ENCODE measurements around the gene ACKR3. TPM values are rescaled to one million over a fixed set of nuclear protein-coding genes. Genes with fewer than 3 reads are reported as not detected.

Gene ACKR3
- total RNA-seq, 1 donor from 2014 or later, result 1.2 TPM

DNA sequence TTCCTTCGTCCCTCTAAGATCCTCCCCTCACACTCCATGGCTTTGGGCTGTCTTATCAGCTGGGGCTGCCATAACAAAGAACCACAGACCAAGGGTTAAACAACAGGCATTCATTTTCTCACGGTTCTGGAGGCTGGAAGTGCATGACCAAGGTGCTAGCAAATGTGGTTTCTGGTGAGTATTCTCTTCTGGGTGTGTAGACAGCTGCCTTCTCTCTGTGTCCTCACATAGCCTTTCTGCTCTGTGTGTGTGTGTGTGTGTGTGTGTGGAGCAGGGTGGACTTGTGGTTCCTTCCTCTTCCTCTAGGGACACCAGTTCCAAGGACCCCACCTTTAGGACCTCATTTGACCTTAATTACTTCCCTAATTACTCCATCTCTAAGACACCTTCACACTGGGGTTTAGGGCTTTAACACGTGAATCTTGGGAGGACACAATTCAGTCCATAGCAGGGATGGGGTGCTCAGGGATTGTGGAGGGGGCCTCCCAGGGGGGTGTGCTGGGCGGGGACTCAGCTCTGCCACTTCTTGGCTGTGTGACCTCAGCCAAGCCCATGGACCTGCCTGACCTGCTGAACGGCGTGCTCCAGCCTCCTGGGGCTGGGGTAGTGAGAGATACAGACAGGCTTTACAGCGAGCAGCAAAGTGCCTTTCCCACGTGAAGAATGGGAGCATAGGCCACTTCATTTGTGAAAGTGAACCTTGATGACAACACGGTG lies 38.0 kb downstream of the ACKR3 start:
- Mint-ChIP-seq H3K4me1 (ENCODE audit: low read depth, unreplicated experiment) (peaks cover 18% of the 10 kb centered on the region), H3K27me3 (ENCODE audit: unreplicated experiment) (peaks cover 2% of the 10 kb centered on the region), H3K4me3 (ENCODE audit: unreplicated experiment) (no peak overlapping the region), H3K36me3 (ENCODE audit: unreplicated experiment) (peaks cover 6% of the 10 kb centered on the region), H3K27ac (ENCODE audit: unreplicated experiment) (no peak overlapping the region), H3K9me3 (ENCODE audit: unreplicated experiment) (peaks cover 7% of the 10 kb centered on the region)
- no peak for DNase-seq
- TF ChIP-seq, protein P1, sequence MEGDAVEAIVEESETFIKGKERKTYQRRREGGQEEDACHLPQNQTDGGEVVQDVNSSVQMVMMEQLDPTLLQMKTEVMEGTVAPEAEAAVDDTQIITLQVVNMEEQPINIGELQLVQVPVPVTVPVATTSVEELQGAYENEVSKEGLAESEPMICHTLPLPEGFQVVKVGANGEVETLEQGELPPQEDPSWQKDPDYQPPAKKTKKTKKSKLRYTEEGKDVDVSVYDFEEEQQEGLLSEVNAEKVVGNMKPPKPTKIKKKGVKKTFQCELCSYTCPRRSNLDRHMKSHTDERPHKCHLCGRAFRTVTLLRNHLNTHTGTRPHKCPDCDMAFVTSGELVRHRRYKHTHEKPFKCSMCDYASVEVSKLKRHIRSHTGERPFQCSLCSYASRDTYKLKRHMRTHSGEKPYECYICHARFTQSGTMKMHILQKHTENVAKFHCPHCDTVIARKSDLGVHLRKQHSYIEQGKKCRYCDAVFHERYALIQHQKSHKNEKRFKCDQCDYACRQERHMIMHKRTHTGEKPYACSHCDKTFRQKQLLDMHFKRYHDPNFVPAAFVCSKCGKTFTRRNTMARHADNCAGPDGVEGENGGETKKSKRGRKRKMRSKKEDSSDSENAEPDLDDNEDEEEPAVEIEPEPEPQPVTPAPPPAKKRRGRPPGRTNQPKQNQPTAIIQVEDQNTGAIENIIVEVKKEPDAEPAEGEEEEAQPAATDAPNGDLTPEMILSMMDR (IDR thresholded peaks at IDR 0.05; ENCODE audit: partially characterized antibody, unreplicated experiment), result no peak

DNA sequence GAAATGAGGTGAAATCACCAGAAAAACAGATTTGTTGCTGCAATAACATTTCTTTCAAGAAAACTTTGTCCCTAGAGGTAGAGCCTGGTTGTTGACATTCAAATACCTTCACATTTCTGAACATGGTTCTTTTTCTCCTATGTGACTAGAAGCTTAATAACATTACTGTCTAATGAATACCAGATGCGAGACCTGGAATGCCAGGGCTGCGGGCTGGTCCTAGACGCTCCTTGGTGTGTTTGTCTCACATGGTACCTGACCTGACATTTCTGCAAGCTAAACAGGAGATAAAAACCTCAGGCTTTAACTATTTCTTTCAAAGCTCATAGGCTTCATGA lies 38.5 kb downstream of the ACKR3 start:
- no peak for DNase-seq
- Mint-ChIP-seq H3K9me3 (ENCODE audit: unreplicated experiment) (peaks cover 7% of the 10 kb centered on the region), H3K27ac (ENCODE audit: unreplicated experiment) (no peak overlapping the region), H3K4me1 (ENCODE audit: low read depth, unreplicated experiment) (peaks cover 18% of the 10 kb centered on the region), H3K27me3 (ENCODE audit: unreplicated experiment) (peaks cover 2% of the 10 kb centered on the region), H3K36me3 (ENCODE audit: unreplicated experiment) (peaks cover 6% of the 10 kb centered on the region), H3K4me3 (ENCODE audit: unreplicated experiment) (no peak overlapping the region)
- TF ChIP-seq, protein P1 (IDR thresholded peaks at IDR 0.05; ENCODE audit: partially characterized antibody, unreplicated experiment), result no peak

DNA sequence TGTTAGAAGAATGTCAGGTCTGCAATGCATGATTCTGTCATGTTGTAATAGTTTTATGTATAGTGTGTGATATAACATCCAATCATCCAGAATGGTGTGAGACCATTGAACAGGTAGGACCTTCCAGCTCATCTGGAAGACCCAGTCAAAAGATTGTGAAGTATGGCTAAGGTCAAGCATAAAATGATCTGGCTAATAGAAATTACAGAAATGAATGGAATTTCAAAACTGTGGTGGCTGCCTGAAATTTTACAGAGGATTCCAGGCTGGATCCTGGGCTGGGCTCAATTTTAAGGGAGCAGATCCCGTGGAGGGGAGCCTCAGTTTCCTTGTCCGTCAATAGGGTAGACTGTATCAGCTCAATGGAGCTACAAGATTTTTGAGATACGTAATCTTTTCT lies 39.1 kb downstream of the ACKR3 start:
- DNase-seq, result no peak
- no peak overlapping the region for H3K4me3 Mint-ChIP-seq (ENCODE audit: unreplicated experiment)
- H3K27ac Mint-ChIP-seq (ENCODE audit: unreplicated experiment), result no peak overlapping the region
- H3K9me3 Mint-ChIP-seq (ENCODE audit: unreplicated experiment), result peaks cover 8% of the 10 kb centered on the region
- no peaks in the 10 kb centered on the region for H3K27me3 Mint-ChIP-seq (ENCODE audit: unreplicated experiment)
- peaks cover 6% of the 10 kb centered on the region for H3K36me3 Mint-ChIP-seq (ENCODE audit: unreplicated experiment)
- peaks cover 22% of the 10 kb centered on the region for H3K4me1 Mint-ChIP-seq (ENCODE audit: low read depth, unreplicated experiment)
- TF ChIP-seq, protein P1 (IDR thresholded peaks at IDR 0.05; ENCODE audit: partially characterized antibody, unreplicated experiment), result no peak

DNA sequence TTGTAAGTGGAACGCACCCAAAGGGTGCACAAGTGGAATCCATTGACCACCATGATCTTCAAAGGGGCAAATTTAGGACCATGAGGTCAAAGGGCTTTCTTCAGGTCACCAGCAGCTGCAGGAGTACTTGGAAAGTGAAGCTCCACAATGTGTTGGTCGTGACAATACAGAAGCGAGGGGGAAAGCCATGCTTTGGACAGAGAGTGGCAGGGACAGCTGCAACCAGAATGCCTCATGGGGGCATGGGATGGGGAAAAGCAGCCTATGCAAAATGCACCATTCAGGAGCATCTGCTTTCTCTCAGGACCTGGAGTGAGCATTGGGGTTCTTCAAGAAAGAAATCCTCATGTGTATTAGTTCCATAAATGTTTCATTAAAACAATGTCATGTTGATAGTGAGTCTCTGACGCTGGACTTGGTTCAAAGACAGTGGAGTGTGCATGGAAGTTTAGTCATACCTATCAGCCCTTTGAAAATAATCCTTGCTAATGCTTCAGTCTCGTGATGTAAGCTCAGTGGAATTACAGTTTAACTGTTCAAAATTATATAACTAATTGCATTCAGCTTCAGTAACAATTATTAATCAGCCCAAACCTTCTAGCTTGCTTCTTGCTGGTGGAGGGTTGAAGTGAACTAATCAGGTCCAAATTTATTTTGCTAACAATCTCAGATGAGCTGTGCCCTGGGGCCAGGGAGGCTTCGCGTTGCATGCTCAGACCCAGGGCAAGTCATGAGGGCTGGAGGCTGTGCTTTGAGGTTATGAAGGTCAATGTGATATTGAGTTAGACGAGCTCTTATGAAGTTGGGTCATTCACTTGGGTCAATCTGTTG lies 41.6 kb downstream of the ACKR3 start:
- DNase-seq, result no peak
- H3K36me3 Mint-ChIP-seq (ENCODE audit: unreplicated experiment), result peaks cover 5% of the 10 kb centered on the region
- H3K4me3 Mint-ChIP-seq (ENCODE audit: unreplicated experiment), result no peak overlapping the region
- peaks cover 35% of the 10 kb centered on the region for H3K4me1 Mint-ChIP-seq (ENCODE audit: low read depth, unreplicated experiment)
- H3K27ac Mint-ChIP-seq (ENCODE audit: unreplicated experiment), result no peak overlapping the region
- peaks cover 4% of the 10 kb centered on the region for H3K27me3 Mint-ChIP-seq (ENCODE audit: unreplicated experiment)
- TF ChIP-seq, protein P1 (IDR thresholded peaks at IDR 0.05; ENCODE audit: partially characterized antibody, unreplicated experiment), result no peak
- H3K9me3 Mint-ChIP-seq (ENCODE audit: unreplicated experiment), result peaks cover 17% of the 10 kb centered on the region

DNA sequence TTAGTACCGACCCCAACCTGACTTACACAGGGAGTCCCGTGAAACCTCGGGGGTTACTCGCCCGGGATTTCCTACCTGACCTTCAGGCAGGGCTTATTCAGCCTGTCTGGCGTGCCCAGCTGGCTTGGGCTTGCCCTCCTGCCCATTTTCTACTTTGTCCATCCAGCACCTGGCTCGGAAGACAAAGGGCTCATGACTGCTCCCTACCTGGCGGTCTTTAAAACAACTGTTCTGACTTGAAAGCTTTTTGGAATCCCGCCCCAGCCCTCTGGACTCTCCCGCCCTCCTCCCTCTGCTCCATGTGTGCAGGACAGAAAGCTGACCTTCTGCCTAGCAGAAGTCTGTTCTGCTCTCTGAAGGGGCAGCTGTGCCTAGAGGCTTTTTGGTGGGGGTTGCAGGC lies 43.1 kb downstream of the ACKR3 start:
- H3K36me3 Mint-ChIP-seq (ENCODE audit: unreplicated experiment), result no peaks in the 10 kb centered on the region
- H3K27me3 Mint-ChIP-seq (ENCODE audit: unreplicated experiment), result peaks cover 4% of the 10 kb centered on the region
- H3K4me3 Mint-ChIP-seq (ENCODE audit: unreplicated experiment), result no peak overlapping the region
- no peak overlapping the region for H3K27ac Mint-ChIP-seq (ENCODE audit: unreplicated experiment)
- DNase-seq, result no peak
- peaks cover 20% of the 10 kb centered on the region for H3K9me3 Mint-ChIP-seq (ENCODE audit: unreplicated experiment)
- H3K4me1 Mint-ChIP-seq (ENCODE audit: low read depth, unreplicated experiment), result peaks cover 39% of the 10 kb centered on the region
- TF ChIP-seq, protein P1 (IDR thresholded peaks at IDR 0.05; ENCODE audit: partially characterized antibody, unreplicated experiment), result no peak

All from glutamatergic neuron (in vitro differentiated cells).